ENCODE data around the gene SPPL2B.

SPPL2B gene

DNA sequence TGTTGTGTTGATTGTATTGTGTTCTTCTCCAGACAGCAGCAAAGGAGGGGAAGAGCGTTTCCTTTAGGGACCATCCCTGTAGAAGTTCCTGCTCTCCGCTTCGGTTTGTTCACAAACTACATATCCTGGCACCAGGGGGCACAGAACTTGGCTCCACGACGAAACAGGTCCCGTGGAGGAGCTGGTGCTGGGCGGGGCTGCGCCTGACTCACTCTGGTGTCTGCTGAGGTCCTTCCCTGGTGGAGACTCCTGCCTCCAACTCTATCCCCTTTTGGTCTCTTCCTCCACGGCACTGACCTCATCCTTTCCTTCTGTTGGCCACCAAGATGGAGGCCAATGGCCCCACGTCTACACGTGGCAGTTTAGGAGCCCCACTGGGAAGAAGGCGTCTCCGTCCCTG, 46.3 kb downstream of the SPPL2B start:
- DNase-seq (ENCODE audit: low read depth), result no peak
- H3K4me3 ChIP-seq (replicated peaks; ENCODE audit: low read depth, low read length), result no peak overlapping the region
- TF ChIP-seq, protein P1, sequence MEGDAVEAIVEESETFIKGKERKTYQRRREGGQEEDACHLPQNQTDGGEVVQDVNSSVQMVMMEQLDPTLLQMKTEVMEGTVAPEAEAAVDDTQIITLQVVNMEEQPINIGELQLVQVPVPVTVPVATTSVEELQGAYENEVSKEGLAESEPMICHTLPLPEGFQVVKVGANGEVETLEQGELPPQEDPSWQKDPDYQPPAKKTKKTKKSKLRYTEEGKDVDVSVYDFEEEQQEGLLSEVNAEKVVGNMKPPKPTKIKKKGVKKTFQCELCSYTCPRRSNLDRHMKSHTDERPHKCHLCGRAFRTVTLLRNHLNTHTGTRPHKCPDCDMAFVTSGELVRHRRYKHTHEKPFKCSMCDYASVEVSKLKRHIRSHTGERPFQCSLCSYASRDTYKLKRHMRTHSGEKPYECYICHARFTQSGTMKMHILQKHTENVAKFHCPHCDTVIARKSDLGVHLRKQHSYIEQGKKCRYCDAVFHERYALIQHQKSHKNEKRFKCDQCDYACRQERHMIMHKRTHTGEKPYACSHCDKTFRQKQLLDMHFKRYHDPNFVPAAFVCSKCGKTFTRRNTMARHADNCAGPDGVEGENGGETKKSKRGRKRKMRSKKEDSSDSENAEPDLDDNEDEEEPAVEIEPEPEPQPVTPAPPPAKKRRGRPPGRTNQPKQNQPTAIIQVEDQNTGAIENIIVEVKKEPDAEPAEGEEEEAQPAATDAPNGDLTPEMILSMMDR (IDR thresholded peaks at IDR 0.05; ENCODE audit: low read length, missing control alignments), result no peak

DNA sequence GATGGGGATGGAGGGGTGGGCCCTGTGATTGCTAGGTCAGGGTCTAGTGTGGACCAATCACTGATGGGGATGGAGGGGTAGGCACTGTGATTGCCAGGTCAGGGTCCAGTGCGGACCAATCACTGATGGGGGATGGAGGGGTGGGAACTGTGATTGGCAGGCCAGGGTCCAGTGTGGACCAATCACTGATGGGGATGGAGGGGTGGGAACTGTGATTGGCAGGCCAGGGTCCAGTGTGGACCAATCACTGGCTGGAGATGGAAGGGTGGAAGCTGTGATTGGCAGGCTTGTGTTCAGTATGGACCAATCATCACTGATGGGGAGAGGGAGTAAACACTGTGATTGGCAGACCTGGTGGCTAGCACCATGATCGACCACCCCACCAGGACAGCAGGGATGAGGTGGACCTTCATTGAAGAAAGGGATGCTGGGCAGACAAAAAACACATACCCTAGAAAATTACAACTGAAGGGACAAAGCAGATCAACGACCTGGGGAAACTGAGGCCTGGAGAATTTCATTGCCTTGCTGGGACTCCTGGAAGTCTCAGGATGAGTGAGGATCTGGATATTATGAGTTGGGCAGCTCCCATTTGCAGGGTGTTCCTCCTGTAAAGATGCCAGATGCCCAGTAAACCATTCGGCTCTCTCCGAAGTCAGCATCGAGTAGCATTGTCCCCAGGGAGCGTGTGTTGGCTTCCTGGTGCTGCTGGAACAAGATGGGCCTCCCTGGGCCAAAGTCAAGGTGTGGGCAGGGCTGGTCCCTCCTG, 47.1 kb downstream of the SPPL2B start:
- no peak for DNase-seq (ENCODE audit: low read depth)
- H3K4me3 ChIP-seq (replicated peaks; ENCODE audit: low read depth, low read length), result no peak overlapping the region
- TF ChIP-seq, protein P1 (IDR thresholded peaks at IDR 0.05; ENCODE audit: low read length, missing control alignments), result no peak

- no peak for DNase-seq (ENCODE audit: low read depth)
- no peak overlapping the region for H3K4me3 ChIP-seq (replicated peaks; ENCODE audit: low read depth, low read length)
- TF ChIP-seq, protein P1 (IDR thresholded peaks at IDR 0.05; ENCODE audit: low read length, missing control alignments), result no peak
Observed at GRCh38 chr19:2376784-2377519, 48.5 kb downstream of the SPPL2B start.

- DNase-seq (ENCODE audit: low read depth), result no peak
- no peak overlapping the region for H3K4me3 ChIP-seq (replicated peaks; ENCODE audit: low read depth, low read length)
- TF ChIP-seq, protein P1 (IDR thresholded peaks at IDR 0.05; ENCODE audit: low read length, missing control alignments), result no peak
Observed at GRCh38 chr19:2380567-2380966, 52.1 kb downstream of the SPPL2B start.

GRCh38 chr19:2381148-2381820, 52.8 kb downstream of the SPPL2B start:
- H3K4me3 ChIP-seq (replicated peaks; ENCODE audit: low read depth, low read length), result no peak overlapping the region
- TF ChIP-seq, protein P1 (IDR thresholded peaks at IDR 0.05; ENCODE audit: low read length, missing control alignments), result no peak
- peak; percentile 31 for DNase-seq (ENCODE audit: low read depth)

DNA sequence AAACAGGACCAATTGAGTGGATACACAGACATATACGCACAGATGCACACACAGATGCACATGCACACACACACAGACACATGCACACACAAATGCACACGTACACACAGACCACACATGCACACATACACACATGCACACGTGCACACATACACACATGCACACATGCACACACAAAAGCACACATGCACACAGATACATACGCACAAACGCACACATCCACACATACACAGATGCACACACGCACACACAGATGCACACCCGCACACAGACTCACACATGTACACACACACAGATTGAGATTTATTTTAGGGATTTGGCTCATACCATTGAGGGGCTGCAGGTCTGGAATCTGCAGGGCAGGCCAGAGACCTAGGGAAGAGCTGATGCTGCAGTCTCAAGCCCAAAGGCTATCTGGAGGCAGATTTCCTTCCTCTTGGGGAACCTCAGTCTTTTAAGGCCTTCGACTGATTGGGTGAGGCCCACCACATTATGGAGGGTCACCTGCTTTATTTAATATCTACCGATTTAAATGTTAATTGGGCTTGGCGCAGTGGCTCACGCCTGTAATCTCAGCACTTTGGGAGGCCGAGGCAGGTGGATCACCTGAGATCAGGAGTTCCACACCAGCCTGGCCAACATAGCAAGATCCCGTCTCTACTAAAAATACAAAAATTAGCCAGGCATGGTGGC, 54.2 kb downstream of the SPPL2B start:
- DNase-seq (ENCODE audit: low read depth), result no peak
- TF ChIP-seq, protein P1 (IDR thresholded peaks at IDR 0.05; ENCODE audit: low read length, missing control alignments), result no peak

More for the DNA sequence above, 54.2 kb downstream of the SPPL2B start:
- no peak overlapping the region for H3K4me3 ChIP-seq (replicated peaks; ENCODE audit: low read depth, low read length)

Data from fibroblast of pulmonary artery (primary cell).